Type B pancreatic cell (in vitro differentiated cells): ENCODE measurements around the gene ELFN1. TPM values are rescaled to one million over a fixed set of nuclear protein-coding genes. Genes with fewer than 3 reads are reported as not detected.
A peak's percentile ranks its signal among the peaks of the same experiment; 100 is the strongest.

ENCODE experiments used
- DNase-seq: peaks from one replicate; pipeline ENCODE4 v3.0.0; 2021; ENCODE audit warnings: mixed read lengths; ENCODE audit not compliant: unreplicated experiment; ENCODE audit errors: extremely low spot score
- H3K27ac Mint-ChIP-seq: 2 replicates; pipeline ENCODE4 v1.8.0; 2021; ENCODE audit warnings: mild to moderate bottlenecking, mixed read lengths
- H3K27me3 Mint-ChIP-seq: 2 replicates; pipeline ENCODE4 v1.8.0; 2021; ENCODE audit warnings: mixed read lengths
- H3K36me3 Mint-ChIP-seq: 2 replicates; pipeline ENCODE4 v1.8.0; 2021; ENCODE audit warnings: mixed read lengths
- H3K4me1 Mint-ChIP-seq: one replicate; pipeline ENCODE4 v1.8.0; 2021; ENCODE audit warnings: mixed read lengths; ENCODE audit not compliant: unreplicated experiment
- H3K4me3 Mint-ChIP-seq: 2 replicates; pipeline ENCODE4 v1.8.0; 2021; ENCODE audit warnings: mild to moderate bottlenecking, mixed read lengths
- H3K9me3 Mint-ChIP-seq: 2 replicates; pipeline ENCODE4 v1.8.0; 2021; ENCODE audit warnings: mixed read lengths
- total RNA-seq: library from RNA; stranded (reverse); gene quantifications from 2 replicates; pipeline ENCODE4 v1.2.1, GENCODE V29; 2021; ENCODE audit warnings: low replicate concordance
- TF ChIP-seq, protein P1 (sequence below): fragments of 200-600 bp; sonication (generic); conservative IDR thresholded peaks from 2 replicates; pipeline ENCODE4 v1.5.0; 2021; ENCODE audit warnings: antibody characterized with exemption, mild to moderate bottlenecking

The ELFN1 gene
- total RNA-seq, 1 donor from 2014 or later, result 5.8 TPM

DNA sequence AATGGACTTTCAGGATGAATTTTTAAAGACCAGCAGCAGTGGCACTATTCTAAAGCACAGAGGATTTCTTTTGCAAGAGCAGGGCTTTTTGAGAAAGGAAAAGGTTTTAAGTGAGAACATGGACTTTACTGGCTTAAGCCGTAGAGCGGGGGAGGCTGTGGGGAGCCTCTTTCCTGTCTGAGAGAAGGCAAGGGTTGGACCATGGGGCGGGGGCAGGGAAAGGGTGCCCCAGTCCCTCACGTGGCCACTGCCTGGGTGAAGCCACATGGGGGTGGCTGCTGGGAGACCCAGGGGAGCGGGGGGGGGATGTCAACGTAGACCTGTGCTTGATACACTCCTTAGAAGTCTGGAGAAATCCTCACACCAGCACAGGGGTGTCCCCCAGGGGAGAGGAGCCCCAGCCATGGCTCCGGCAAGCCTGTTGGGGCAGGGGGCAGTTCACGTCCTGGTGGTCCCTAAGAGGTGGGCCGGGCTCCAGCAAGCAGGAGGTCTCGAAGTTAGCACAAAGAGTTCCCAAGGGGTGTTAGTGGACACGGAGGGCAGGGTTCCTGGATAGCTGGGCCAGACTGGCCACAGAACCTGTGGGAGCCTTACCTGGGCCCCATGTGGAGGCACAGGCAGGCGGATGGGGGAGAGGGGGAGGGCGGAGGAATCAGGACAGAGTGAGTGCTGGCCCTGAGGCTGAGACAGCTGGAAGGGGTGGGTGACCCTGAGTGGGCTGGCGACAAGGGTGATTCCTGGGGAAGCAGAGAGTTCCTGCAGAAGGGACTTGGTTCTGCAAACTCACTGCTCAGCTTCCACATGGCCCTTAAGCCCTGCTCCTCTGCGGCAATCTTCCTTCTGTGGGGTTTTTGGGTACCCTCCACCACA is 36.9 kb upstream of the ELFN1 start:
- TF ChIP-seq, protein P1, sequence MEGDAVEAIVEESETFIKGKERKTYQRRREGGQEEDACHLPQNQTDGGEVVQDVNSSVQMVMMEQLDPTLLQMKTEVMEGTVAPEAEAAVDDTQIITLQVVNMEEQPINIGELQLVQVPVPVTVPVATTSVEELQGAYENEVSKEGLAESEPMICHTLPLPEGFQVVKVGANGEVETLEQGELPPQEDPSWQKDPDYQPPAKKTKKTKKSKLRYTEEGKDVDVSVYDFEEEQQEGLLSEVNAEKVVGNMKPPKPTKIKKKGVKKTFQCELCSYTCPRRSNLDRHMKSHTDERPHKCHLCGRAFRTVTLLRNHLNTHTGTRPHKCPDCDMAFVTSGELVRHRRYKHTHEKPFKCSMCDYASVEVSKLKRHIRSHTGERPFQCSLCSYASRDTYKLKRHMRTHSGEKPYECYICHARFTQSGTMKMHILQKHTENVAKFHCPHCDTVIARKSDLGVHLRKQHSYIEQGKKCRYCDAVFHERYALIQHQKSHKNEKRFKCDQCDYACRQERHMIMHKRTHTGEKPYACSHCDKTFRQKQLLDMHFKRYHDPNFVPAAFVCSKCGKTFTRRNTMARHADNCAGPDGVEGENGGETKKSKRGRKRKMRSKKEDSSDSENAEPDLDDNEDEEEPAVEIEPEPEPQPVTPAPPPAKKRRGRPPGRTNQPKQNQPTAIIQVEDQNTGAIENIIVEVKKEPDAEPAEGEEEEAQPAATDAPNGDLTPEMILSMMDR, result no peak
- DNase-seq, result no peak
- Mint-ChIP-seq H3K36me3 (no peaks in the 10 kb centered on the region), H3K27ac (no peak overlapping the region), H3K27me3 (peaks cover 17% of the 10 kb centered on the region), H3K4me1 (no peaks in the 10 kb centered on the region), H3K4me3 (no peak overlapping the region), H3K9me3 (peaks cover 4% of the 10 kb centered on the region)

DNA sequence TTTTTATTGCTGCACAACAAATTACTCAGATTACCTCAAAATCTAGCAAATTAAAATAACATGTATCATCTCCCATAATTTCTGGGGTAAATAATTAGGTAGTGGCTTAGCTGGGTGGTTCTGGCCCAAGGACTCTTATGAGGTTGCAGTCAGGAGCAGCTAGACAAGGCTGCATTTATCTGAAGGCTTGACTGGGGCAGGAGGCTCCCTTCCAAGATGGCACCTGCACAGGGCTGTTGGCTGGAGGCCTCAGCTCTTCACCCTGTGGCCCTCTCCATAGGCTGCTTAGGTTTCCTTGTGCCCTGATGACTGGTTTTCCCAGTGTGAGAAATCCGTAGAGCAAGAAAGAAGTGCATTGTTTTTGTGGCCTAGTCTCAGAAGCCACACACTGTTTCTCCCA is 34.7 kb upstream of the ELFN1 start:
- Mint-ChIP-seq H3K4me1 (no peaks in the 10 kb centered on the region), H3K9me3 (peaks cover 4% of the 10 kb centered on the region), H3K27ac (no peak overlapping the region), H3K27me3 (peaks cover 17% of the 10 kb centered on the region), H3K4me3 (no peak overlapping the region), H3K36me3 (no peaks in the 10 kb centered on the region)
- no peak for DNase-seq
- TF ChIP-seq, protein P1, result no peak

DNA sequence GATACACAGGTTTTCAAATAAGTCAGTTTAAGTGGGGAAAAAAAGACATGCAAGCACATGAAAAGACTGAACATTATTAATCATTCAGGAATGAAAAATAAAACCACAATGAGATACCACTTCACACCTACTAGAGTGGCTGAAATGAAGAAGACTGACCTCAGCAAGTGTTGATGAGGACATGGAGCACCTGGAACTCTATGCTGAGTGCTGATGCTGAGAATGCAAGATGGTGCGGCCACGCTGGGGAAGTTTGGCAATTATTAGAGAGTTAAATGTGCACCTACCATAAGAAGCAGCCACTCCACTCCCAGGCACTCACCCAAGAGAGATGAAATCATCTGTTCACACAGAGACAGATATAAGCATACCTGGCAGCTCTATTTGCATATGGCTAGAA is 32.9 kb upstream of the ELFN1 start:
- TF ChIP-seq, protein P1, result no peak
- H3K4me1 Mint-ChIP-seq, result no peaks in the 10 kb centered on the region
- no peaks in the 10 kb centered on the region for H3K36me3 Mint-ChIP-seq
- H3K27ac Mint-ChIP-seq, result no peak overlapping the region
- H3K27me3 Mint-ChIP-seq, result peaks cover 12% of the 10 kb centered on the region
- H3K9me3 Mint-ChIP-seq, result peaks cover 4% of the 10 kb centered on the region
- DNase-seq, result no peak
- H3K4me3 Mint-ChIP-seq, result no peak overlapping the region

DNA sequence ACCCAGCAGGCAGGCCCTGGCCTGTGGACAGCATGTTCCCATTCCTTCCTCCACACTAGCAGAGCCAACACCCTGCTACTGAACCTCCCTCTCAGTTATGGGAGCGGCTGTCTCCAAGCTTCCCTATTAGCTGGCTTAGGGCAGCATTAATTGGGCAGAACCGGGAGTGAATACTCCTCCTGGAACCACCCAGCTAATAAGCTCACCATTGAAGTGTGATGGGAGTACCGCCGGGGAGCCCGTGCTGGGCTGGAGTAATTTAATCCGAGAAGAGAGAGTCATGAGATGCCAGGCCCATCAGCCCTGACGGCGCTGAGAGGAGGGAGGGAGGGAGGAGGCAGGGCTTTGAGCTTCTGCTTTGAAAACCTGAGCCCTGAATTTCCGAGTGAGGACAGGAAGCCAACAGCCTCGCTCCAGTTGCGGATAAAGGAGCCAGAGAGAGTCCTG is 31.8 kb upstream of the ELFN1 start:
- peaks cover 4% of the 10 kb centered on the region for H3K9me3 Mint-ChIP-seq

DNA sequence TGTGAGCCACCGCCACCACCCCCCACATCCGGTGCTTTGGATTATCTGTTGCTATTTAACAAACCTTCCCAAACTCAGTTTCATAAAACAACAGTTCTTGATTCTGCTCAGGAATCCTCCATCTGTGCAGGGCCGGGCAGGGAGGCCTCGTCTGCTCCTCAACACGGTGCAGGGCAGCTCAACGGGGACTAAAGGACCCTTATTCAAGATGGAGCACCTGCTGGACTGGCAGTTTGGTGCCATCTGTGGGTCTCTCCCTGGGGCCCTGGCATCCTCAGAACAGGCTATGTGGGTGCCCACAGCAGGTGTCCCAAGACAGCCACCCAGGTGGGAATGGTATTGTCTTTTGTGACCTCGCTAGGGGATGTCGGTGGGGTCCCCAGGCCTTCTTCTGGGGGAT is 31.0 kb upstream of the ELFN1 start:
- peaks cover 4% of the 10 kb centered on the region for H3K9me3 Mint-ChIP-seq
- no peak overlapping the region for H3K27ac Mint-ChIP-seq
- DNase-seq, result no peak
- H3K4me3 Mint-ChIP-seq, result no peak overlapping the region
- H3K4me1 Mint-ChIP-seq, result no peaks in the 10 kb centered on the region
- TF ChIP-seq, protein P1, result no peak
- H3K36me3 Mint-ChIP-seq, result no peaks in the 10 kb centered on the region
- H3K27me3 Mint-ChIP-seq, result peaks cover 6% of the 10 kb centered on the region

More for the DNA sequence above, 31.8 kb upstream of the ELFN1 start:
- TF ChIP-seq, protein P1, result no peak
- Mint-ChIP-seq H3K27me3 (peaks cover 6% of the 10 kb centered on the region), H3K4me1 (no peaks in the 10 kb centered on the region), H3K36me3 (no peaks in the 10 kb centered on the region), H3K27ac (no peak overlapping the region), H3K4me3 (no peak overlapping the region)
- DNase-seq, result peak; percentile 73
